NCI-H526 (cell line): ENCODE results near the gene ACKR2.
A peak's percentile ranks its signal among the peaks of the same experiment; 100 is the strongest.
"Not testable (repeated sequence)": the region's sequence is repeated elsewhere in the genome, so short reads cannot be mapped to it uniquely, and the experiment has no call there.

ENCODE experiments used
- DNase-seq, 2 experiments: peaks; one replicate each; lab custom pipeline; 2025; lab: John Stamatoyannopoulos, UW

Gene ACKR2

DNA sequence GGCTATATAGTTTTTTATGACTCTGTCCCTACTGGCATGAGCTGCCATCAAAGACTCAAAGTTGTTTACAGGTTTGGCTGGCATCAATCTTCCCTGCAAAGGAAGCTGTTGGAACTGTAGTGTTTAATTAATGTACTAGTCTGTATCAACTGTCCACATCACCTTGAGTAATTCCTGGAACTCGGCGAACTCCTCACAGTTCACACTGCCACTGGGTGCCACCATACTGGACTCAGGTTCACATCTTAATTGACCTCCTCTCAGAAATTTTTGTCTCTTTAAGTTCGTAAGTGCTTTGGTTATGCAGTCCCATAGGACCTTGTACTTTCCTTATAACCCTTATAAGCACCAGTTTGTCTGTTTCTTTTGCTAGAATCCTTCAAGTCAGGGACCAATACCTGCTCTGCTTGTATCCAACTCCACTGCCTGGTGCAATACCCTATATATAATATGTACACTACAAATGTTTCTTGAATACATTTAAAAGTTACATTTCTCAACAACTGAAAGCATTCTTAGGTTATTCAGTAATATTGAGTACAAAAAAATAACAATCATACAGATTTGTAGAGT is 8.1 kb upstream of the ACKR2 start:
- DNase-seq = no peak

DNA sequence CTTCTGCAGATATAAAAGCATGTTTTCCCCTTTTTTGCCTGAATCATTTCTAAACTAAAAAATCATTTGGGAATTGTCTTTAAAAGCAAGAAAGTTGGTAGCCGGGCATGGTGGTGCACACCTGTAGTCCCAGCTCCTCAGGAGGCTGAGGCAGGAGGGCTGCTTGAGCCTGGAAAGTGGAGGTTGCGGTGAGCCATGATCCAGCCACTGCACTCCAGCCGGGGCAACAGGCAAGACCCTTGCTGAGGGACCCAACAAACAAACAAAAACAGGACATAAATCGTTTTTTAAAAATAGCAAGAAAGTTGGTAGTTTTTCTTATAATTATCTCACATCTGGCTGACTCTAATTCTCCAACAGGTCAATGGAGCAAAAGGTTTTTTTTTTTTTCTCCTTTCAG is 7.5 kb upstream of the ACKR2 start:
- DNase-seq = no peak

DNA sequence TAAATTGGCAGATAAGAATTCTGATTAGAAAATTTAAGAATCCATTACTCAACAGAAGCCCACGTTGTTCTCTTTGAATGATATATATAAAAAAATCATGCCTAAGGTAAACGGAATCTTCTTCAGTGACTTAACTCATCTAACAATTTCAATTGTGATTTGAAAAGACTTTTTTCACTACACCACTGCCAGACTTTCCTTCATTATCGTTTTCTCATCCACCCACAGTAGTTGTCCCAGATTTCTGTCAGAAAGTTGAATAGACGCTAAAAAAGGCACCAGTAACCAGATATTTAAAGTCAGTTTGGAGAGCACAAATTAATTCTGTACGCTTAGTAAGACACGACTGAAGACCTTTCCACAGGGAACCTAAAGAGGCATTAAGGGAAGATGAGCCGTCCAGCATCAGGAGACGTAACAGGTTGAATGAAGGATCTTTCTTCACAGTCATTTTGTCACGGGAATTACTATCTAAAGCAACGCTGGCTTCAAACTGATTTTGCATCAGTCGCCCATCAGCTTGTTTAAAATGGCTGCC is 6.3 kb upstream of the ACKR2 start:
- peak in 1 of 2 experiments; percentile 7 for DNase-seq

DNA sequence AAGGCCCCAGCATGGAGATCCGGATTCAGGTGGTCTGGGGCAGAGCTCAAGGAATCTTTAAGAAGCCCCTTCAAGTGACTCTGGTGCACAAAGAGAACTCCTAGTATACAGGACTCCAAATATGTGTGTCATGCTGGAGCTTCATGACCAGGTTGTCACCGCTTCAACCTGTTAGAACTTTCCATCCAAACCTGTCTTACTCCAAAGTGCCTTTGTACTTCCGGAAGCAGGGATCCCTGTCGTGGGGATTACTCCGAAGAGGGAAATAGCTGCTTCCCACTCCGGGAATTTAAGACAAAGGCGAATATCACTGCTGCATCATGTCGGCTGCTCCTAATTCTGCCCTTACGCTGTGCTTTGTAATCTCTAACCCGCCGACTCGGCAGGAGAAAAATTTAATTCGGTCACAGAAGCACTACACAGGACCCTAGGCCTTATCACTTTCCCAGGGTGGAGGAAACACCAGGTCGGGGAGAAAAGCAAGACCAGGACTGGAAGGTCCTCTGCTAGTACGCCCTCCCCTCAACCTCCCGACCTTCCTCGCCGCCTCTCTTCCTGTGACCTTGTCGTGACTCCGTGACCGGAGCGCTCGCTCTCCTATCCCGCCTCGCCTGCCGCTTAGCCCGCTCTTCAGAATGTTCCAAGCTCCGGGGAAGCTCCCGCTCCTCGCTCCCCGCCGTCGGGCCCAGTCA is 5.7 kb upstream of the ACKR2 start:
- DNase-seq = peak; percentile 14 to 67

DNA sequence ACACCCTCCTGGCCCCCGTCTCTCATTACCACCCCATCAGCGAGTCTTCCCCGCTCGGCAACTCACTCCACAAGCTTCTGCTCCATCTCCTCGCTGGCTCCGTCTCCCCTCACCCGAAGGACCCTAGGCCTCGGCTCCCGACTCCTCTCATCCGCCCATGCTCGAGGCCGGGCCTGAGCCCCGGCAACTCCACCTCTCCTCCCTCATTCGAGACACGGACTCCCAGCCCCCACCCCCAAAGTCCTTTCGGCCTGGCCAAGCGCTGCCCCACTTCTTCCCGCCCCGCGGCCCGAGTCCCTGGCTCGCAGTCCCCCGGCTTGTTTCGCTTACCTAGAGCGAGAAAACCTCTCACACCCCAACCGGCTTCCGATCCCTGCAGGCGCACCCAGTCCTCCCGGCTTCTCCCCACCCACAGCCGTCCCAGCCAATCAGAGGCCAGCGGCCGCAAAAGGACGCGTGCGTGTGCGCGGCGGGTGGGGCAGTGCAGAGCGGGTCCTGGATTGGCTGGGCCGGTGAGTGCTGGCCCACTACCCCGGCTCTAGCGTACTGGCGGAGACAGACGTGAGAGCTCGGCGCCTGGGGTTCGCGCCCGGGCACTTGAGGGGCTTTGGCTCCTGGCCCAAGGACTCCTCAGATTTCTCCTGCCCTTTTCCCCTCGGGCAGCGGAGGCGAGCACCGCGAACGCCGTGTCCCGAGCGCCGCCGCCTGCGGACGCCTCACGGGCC is 5.0 kb upstream of the ACKR2 start, which contains the start of gene HIGD1A:
Gene HIGD1A (minus strand): TSS at position 385 of the 725 bp plus-strand sequence. CDS start 10,237 bp downstream, outside the sequence.
- DNase-seq = peak; percentile 84 to 98

DNA sequence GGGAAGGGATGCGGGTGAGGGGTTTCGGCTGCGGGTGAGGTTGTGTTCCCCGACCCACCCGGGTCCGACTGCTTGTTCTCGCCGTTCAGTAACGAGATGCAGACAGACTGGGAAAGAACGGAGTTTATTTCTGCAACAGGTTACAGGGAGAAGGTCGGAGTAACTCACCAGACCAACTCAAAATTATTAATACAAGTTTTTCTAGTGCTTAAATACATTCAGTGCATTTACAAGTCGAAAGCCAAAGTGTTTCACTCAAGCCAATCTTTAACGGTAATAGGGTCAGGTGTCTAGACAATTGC is 4.5 kb upstream of the ACKR2 start:
- DNase-seq = no peak

DNA sequence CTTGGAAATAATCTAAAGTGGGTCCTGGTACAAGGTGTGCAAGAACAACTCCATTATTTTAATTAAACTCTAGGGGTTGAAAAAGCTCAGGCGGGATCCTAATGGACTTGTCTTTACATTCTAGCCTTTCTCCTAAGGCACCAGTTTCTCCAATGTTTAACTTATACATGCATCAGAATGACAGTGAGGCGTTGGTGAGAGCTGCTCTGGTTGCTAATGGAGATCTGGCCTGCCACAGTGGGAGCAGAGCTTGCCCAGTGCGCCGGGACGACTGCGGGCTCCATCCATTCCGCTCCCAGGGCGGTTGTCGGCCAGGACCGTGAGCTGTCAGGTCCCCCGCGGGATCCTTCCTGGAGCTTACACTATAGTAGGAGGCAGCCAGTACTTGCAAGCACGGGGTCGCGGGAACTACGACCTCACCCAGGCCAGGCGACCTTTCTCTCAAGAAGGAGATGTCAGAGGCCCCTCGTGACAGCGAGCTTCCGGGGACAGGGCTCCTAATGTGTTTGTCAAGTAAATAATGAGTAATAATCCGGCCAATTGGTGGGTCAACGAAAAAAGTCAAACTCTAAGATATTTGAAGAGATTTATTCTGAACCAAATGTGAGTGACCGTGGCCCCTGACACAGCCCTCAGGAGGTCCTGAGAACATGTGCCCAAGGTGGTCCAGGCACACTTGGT is 4.0 kb upstream of the ACKR2 start:
- DNase-seq = peak in 1 of 2 experiments; percentile 32

DNA sequence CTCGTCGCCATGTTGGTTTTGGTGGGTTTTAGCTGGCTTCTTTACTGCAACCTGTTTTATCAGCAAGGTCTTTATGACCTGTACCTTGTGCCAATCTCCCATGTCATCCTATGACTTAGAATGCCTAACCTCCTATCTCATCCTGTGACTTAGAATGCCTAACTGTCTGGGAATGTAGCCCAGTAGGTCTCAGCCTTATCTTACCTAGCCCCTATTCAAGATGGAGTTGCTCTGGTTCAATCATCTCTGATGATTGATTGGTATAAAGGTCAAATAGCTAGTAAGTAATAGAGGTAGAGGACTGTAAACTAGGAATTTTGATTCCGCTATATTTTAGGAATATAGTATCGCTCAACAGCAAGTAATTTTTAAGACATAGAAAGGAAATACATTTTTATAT is 1.3 kb upstream of the ACKR2 start:
- DNase-seq = no peak

DNA sequence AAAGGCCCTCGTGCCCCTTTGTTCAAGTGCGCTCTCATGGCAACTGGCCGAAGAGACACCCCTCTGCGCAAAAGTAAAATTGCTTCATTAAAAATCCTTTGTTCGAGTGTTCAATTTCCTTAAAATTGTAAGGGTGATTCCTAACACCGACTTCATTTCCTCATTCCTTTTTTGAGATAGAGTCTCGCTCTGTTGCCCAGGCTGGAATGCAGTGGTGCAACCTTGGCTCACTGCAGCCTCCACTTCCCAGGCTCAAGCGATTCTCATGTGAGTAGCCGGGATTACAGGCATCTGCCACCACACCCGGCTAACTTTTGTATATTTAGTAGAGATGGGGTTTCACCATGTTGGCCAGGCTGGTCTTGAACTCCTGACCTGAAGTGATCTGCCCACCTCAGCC is 1.5 kb downstream of the ACKR2 start:
- not testable (repeated sequence) for DNase-seq

DNA sequence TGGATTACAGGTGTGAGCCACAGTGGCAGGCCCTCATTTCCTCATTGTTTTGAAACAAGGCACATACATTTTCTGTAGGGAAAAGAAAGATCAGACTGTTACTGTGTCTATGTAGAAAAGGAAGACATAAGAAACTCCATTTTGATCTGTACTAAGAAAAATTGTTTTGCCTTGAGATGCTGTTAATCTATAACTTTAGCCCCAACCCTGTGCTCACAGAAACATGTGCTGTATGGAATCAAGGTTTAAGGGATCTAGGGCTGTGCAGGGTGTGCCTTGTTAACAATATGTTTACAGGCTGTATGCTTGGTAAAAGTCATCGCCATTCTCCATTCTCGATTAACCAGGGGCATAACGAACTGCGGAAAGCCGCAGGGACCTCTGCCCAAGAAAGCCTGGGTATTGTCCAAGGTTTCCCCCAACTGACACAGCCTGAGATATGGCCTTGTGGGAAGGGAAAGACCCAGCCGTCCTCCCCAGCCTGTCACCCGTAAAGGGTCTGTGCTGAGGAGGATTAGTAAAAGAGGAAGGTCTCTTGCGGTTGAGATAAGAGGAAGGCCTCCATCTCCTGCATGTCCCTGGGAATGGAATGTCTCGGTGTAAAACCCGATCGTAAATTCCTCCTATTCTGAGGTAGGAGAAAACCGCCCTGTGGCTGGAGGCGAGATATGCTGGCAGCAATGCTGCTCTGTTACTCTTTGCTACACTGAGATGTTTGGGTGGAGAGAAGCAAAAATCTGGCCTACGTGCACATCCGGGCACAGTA is 2.1 kb downstream of the ACKR2 start:
- DNase-seq = not testable (repeated sequence)

DNA sequence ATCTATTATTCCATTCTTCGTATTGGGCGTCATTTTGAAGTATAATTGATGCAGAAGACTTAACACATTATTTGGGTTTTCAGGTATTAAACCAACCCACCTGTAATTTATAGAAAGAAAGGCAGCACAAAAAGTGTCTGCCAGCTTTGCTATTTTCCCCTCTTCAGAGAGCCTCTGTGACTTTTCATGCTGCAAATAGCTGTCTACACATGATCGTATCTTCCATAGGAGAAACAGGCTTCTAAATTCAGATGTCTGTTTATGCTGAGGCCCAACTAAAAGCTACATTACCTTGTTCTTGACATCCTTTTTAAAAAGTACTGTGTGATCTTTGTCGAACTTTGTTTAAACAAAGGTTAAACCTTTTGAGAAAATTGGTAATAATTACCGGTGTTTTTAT is 5.0 kb downstream of the ACKR2 start:
- DNase-seq = no peak

DNA sequence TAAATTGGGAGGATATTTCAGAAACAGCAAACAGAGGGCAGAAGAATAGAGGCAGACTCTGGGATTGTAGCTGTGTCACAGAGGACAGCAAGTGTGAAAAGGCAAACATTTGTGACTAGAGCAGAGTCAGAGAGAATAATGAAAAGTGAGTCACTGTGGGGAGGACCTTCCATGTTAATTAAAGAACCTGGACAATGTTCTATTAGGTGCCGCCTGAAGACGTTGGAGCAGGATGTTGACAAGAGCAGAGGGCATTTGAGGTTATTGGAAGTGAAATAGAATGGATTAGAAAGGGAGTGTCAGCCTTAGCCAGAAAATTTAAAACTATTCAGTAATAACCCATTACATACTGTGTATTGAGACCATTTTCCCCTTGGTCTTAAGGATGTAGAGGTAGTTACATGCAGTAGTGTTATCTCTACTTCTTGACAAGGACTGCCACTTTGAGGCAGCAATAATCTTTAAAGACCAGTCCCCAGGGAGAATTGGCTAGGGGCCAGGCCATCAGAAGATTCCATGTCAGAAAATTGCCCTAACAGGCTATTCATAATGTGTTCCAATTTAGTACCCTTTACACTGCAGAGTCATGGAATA is 5.8 kb downstream of the ACKR2 start:
- DNase-seq = no peak

DNA sequence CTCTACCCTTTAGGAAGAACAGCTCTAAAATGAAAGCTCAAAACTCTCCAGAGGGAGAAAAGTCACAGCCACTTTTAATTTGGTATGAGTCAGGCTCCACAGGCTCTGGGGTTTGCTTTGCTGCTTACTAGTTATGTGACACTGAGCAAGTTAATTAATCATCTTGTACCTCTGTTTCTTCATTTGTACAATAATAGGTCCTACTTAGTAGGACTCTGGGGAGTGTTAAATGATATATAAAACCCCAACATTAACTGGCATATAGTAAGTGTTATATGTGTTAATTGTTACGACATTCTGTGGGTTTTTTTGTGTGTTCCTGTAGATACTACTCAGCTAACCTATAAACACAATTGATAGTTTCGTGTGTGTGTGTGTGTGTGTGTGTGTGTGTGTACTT is 6.6 kb downstream of the ACKR2 start:
- no peak for DNase-seq

DNA sequence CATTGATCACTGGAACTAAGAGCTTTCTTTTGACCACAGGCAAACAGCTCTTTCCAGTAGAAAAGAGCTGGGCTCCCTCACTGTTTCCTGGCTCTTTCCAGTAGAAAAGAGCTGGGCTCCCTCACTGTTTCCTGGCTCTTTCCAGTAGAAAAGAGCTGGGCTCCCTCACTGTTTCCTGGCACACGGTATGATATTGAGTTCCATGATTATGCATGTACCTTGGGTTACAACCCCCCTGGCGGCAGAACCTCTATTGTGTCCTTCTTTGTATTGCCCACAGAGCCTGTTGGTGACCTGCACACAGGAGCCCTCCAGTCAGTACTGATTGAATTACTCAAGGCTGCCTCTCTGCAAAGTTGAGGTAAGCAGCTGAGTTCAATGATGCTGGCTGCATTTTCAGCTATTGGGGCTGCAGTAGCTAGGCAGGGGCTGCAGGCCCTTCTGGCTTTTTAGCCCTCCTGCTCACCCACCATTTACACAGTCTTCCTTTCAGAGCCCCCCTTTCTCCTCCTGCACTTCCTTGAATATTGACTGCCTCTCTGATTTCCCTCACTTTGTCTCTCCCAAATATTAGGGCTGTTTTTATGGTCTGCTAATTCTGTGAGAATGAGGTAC is 10.2 kb downstream of the ACKR2 start:
- DNase-seq = peak; percentile 61 to 65

DNA sequence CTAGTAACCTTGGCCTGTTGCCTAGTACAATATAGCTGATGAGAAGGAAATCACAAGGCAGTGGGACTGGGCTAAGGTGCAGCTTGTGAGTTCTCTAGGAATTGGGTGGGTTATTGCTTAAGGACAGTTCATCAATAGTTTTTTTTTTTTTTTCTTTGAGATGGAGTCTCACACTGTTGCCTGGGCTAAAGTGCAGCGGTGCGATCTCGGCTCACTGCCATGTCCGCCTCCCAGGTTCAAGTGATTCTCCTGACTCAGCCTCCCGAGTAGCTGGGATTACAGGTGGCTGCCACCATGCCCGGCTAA is 11.5 kb downstream of the ACKR2 start:
- DNase-seq = no peak

DNA sequence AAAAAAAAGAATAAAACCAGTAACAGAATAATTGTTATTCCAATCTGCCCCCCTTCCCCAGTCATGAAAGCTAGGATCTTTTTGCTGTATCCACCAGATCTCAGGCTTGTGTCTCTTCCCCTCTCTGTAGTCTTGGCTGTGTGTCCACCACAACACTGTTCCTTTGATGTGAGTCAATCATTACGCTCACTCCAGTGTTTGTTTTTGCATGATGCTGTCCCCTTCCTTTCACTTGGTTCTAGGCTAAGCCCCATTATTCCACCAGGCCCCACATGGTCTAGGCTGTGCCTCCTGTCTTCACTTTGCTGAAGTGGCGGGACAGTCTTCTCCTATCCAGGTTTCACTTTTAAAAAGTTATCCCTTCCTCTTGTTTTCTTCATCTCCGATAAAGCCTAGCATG is 13.6 kb downstream of the ACKR2 start:
- no peak for DNase-seq

DNA sequence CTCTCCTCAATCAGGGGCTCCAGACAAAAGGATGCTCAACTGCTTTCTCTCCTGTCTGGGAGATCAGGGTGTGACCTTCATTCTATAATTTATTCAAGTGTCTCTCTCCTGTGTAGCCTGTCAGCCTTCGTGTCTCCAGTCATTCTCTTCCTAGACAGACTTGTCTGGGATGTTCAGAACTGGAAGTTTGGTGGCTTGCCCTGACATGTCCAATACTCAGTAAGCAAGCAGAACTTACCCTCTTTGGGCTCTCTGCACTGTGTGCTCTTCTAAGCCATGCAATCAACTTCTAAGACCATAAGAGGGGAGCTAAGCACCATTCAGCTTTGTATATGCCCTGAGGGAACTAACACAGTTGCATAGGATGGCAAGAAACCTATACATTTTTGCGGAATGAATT is 14.1 kb downstream of the ACKR2 start:
- DNase-seq = peak; percentile 38 to 42

DNA sequence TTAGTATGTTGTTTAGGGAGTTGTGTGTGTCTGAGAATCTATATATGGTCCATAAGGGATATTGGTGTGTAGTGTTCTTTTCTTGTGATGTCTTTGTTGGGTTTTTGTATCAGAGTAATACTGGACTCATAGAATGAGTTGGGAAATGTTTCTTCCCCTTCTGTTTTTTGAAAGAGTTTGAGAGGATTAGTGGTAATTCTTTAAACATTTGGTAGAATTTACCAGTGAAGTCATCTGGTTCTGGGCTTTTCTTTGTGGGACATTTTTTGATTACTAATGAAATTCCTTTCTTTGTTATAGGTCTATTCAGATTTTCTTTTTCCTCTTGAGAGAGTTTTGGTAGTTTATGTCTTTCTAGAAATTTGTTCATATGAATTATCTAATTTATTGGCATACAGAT is 16.9 kb downstream of the ACKR2 start:
- no peak for DNase-seq

DNA sequence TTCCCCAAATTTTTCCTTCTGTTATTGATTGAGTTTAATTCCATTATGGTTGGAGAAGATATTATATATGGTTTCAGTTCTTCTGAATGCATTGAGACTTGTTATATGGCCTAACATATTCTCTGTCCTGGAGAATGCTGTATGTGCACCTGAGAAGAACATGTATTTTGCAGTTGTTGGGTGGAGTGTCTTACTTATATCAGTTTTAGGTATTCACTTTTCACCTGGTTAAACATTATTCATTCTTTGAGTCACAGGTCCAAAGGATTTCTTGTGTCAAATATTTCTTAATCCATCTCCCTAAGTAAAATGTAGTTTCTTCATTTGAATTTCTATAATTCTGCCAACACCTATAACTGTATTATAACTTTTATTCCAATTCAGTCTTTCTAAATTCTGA is 17.8 kb downstream of the ACKR2 start:
- no peak for DNase-seq

DNA sequence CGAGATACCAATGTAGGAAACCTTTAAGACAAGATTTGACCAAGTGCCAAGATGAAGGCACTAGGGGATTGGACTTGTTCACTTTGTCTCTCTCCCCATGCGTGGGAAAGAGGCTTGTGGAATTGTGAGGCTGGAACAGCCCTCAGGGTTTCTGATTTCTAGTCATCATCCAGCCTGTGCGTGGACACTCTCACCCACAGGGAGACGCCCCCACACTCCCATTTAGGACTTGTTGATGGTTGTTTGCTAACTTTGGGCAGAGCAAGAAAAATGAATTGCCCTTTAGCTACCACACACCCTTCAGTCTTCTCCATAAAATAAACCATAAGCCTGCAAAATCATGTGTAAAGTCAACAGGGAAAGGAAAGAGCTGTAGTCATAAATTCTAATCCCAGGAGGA is 18.4 kb downstream of the ACKR2 start:
- DNase-seq = no peak

DNA sequence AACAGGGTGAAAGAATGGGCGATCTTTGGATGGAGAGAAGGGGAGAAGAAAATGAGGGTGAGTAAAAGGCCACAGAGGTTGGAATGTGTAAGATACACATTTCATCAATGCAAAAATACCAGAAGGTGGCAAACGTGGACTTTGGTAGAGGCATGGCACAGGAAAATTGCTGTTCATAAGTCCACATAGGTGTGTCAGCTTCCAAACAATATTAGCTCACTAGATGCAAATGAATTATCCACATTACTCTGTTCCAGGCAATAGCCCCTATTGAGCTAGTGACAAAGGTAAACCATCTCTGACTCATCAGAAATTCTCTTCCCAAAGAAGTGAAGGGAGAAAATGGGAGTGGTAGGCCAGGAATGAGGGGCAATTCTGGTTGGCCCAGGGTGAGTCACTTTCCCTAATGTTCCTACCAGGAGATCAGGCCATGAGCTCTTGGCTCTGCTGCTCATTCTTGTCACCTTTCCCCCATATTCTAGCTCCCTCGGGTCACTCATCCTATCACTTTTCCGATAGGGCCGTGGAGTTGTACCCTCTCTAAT is 19.9 kb downstream of the ACKR2 start:
- no peak for DNase-seq
